Activated T-cell treated with anti-CD3 and anti-CD28 coated beads, Interleukin-2, amount 50 U/mL, for 24 hours (primary cell): Measurements from ENCODE around the gene ZNF14.
"Not testable (repeated sequence)": the region's sequence is repeated elsewhere in the genome, so short reads cannot be mapped to it uniquely, and the experiment has no call there.

Experiments used
- DNase-seq: peaks from one replicate; pipeline ENCODE4 v3.0.0-alpha.2; 2020
- H3K27ac Mint-ChIP-seq: 2 replicates; pipeline ENCODE4 v1.8.0; 2020; ENCODE audit warnings: mild to moderate bottlenecking, mixed read lengths
- H3K27me3 Mint-ChIP-seq: 2 replicates; pipeline ENCODE4 v1.8.0; 2020; ENCODE audit warnings: mixed read lengths
- H3K36me3 Mint-ChIP-seq: 2 replicates; pipeline ENCODE4 v1.8.0; 2020; ENCODE audit warnings: low read depth, mixed read lengths
- H3K4me1 Mint-ChIP-seq: 2 replicates; pipeline ENCODE4 v1.8.0; 2020; ENCODE audit warnings: low read depth, mixed read lengths
- H3K4me3 Mint-ChIP-seq: 2 replicates; pipeline ENCODE4 v1.8.0; 2020; ENCODE audit warnings: mild to moderate bottlenecking, moderate library complexity, mixed read lengths
- H3K9me3 Mint-ChIP-seq: 2 replicates; pipeline ENCODE4 v1.8.0; 2020; ENCODE audit warnings: mixed read lengths

The ZNF14 gene

DNA sequence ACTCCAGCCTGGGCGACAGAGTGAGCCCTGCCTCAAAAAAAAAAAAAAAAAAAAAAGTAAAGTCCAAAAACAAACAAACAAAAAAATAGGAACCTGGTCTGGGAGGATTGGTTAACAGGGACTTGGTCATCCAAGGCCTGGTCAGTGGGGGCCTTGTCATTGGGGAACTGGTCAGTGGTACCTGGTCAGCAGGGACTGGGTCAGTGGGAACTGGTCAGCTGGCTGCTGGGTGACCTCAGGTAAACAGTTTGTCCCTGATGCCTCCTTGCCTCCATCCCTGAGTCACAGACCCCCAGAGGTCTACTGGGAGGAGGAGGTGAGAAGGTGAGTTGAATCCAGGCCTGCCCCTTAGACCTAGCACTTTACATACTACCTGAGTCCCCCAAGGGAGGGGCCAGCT is 5.7 kb upstream of the ZNF14 start:
- Mint-ChIP-seq H3K27ac (no peak overlapping the region), H3K9me3 (no peaks in the 10 kb centered on the region), H3K27me3 (no peaks in the 10 kb centered on the region), H3K36me3 (no peaks in the 10 kb centered on the region), H3K4me1 (peaks cover 3% of the 10 kb centered on the region), H3K4me3 (no peak overlapping the region)
- no peak for DNase-seq

DNA sequence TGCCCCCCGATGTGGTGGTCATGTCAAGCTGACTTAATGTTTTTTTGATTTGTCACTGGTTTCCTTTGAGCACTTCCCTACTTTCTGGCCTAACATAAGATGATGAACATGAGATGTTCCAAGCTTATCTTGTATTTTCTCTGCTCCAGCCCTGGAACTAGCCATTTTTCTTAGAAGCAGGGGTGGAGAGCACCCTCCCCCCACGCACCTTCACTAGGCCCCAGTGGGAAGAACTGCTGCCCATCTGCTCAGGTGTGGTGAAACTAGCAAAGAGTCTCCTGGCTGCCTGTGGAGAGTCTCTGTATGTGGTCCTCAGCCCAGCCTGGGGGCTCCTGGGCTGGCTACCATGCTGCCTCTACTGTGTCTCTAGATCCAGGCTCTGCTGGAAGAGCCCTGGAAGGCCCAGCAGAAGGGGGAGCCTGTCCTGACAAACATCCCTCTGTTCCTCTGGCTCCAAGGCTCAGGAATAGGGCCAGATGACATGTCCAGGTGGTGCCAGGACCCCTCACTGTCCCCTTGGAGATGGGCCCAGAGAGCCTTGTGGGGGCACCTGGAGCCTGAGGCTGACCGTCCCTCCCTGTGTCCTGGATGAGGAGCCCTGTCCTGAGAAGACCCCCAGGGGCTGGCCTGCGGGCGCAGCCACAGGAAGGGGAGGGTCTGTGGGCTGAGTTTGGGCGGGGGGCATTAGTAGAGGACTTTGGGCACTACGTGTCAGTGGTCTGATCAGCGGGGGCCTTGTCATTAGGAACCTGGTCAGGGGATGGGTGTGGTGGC is 4.8 kb upstream of the ZNF14 start:
- Mint-ChIP-seq H3K36me3 (peaks cover 6% of the 10 kb centered on the region), H3K4me3 (no peak overlapping the region), H3K27ac (no peak overlapping the region), H3K27me3 (no peaks in the 10 kb centered on the region), H3K9me3 (no peaks in the 10 kb centered on the region), H3K4me1 (peaks cover 10% of the 10 kb centered on the region)
- DNase-seq: no peak

- H3K9me3 Mint-ChIP-seq: peaks cover 68% of the 10 kb centered on the region
- H3K36me3 Mint-ChIP-seq: peaks cover 84% of the 10 kb centered on the region
- no peak for DNase-seq
- H3K4me1 Mint-ChIP-seq: peaks cover 5% of the 10 kb centered on the region
- H3K4me3 Mint-ChIP-seq: no peak overlapping the region
- no peak overlapping the region for H3K27ac Mint-ChIP-seq
- no peaks in the 10 kb centered on the region for H3K27me3 Mint-ChIP-seq
These were observed 11.0 kb downstream of the ZNF14 start for GRCh38 chr19:19721896-19722295.

DNA sequence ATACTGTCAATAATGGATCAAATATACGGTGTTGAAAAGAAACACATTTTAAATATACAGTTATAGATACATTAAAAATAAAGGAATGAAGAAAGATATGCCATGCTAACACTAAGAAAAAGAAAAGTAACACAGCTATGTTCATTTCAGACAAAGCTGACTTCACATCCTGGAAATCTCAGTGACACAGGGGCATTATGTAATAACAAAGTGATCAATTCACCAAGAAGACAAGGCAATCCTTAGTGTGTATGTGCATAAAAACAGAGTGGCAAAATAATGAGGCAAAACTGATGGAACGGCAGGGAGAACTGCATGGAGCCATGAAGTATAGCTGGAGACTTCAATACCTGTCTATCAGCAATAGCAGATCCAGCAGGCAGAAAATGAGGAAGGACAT is 13.1 kb downstream of the ZNF14 start:
- Mint-ChIP-seq H3K4me1 (peaks cover 5% of the 10 kb centered on the region), H3K4me3 (no peak overlapping the region), H3K36me3 (peaks cover 85% of the 10 kb centered on the region), H3K9me3 (peaks cover 68% of the 10 kb centered on the region), H3K27ac (no peak overlapping the region), H3K27me3 (no peaks in the 10 kb centered on the region)
- no peak for DNase-seq

DNA sequence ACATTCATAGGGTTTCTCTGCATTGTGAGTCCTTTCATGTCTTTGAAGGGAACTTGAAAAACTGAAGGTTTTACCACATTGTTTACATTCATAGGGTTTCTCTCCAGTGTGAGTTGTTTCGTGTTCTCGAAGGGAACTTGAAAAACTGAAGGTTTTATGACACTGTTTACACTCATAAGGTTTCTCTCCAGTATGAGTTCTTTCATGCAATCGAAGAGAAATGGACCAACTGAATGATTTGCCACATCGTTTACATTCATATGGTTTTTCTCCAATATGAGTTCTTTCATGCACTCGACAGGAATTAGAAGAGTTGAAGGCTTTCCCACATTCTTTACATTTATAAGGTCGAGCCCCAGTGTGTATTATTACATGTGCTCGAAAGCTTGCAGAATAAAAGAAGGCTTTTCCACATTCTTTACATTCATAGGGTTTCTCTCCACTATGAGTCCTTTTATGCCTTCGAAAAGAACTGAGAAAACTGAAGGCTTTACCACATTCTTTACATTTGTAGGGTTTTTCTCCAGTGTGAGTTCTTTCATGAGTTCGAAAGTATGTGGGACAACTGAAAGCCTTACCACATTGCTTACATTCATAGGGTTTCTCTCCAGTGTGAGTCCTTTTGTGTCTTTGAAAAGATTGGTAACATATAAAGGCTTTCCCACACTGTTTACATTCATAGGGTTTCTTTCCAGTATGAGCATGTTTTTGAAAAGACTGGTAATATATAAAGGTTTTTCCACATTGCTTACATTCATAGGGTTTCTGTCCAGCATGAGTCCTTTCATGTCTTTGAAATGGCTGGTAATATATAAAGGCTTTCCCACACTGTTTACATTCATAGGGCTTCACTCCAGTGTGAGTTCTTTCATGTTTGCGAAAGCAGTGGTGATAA is 20.7 kb downstream of the ZNF14 start:
- H3K36me3 Mint-ChIP-seq: peaks cover 98% of the 10 kb centered on the region

DNA sequence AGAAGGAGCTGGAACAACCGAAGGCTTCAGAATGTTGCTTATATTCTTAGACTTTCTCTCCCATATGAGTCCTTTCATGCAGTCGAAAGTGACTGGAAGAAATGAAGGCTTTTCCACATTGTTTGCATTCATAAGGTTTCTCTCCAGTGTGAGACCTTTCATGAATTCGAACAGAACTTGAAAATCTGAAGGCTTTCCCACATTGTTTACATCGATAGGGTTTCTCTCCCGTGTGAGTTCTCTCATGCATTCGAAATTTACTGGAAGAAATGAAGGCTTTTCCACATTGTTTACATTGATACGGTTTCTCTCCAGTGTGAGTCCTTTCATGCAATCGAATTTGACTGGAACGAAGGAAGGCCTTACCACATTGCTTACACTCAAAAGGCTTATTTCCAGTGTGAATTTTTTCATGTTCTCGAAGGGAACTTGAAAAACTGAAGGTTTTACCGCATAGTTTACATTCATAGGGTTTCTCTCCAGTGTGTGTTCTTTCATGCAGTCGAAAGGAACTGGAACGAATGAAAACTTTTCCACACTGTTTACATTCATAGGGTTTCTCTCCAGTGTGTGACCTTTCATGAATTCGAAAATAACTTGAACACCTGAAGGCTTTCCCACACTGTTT is 21.5 kb downstream of the ZNF14 start:
- Mint-ChIP-seq H3K4me3 (no peak overlapping the region), H3K4me1 (no peaks in the 10 kb centered on the region), H3K27me3 (no peaks in the 10 kb centered on the region), H3K27ac (no peak overlapping the region), H3K9me3 (peaks cover 65% of the 10 kb centered on the region), H3K36me3 (peaks cover 98% of the 10 kb centered on the region)
- no peak for DNase-seq

More for the DNA sequence above, 20.7 kb downstream of the ZNF14 start:
- Mint-ChIP-seq H3K27ac (no peak overlapping the region), H3K4me1 (no peaks in the 10 kb centered on the region), H3K27me3 (no peaks in the 10 kb centered on the region), H3K4me3 (no peak overlapping the region), H3K9me3 (peaks cover 66% of the 10 kb centered on the region)
- DNase-seq: no peak

DNA sequence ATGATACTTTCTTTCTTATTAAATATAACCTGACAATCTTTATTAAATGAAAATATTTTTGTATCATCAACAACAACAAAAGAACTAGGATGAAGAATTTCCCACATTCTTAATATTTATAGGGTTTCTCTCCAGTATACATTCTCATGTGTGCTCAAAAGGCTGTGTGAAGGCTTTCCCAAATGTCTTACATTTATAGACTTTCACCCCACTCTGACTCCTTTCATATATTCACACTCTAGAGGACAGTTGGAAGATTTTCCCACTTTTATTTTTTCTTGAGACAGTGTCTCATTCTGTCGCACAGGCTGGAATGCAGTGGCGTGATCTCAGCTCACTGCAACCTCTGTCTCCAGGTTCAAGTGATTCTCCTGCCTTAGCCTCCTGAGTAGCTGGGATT is 22.4 kb downstream of the ZNF14 start:
- Mint-ChIP-seq H3K36me3 (peaks cover 95% of the 10 kb centered on the region), H3K27ac (no peak overlapping the region), H3K27me3 (no peaks in the 10 kb centered on the region), H3K4me1 (no peaks in the 10 kb centered on the region), H3K4me3 (no peak overlapping the region), H3K9me3 (peaks cover 65% of the 10 kb centered on the region)
- no peak for DNase-seq

DNA sequence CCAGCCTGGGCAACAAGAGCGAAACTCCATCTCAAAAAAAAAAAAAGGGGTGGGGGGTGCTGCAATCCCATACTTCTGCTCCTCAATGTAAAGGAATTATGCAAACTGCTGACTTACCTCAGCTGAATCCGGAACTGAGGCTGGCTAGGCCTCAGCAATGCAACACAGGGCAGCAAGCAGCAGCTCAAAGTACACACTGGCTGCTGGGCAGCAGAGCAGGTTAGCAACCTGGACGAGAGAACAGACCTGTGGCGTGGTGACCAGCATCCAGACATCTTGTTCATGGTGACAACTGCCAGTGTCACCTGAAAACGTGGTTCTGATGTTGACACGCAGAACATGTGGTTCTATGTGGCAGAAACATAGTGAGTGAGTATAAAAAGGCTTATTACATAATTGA is 28.1 kb downstream of the ZNF14 start:
- Mint-ChIP-seq H3K36me3 (peaks cover 73% of the 10 kb centered on the region), H3K4me3 (no peak overlapping the region), H3K4me1 (no peaks in the 10 kb centered on the region), H3K27me3 (no peaks in the 10 kb centered on the region), H3K27ac (no peak overlapping the region), H3K9me3 (peaks cover 65% of the 10 kb centered on the region)
- DNase-seq: no peak

DNA sequence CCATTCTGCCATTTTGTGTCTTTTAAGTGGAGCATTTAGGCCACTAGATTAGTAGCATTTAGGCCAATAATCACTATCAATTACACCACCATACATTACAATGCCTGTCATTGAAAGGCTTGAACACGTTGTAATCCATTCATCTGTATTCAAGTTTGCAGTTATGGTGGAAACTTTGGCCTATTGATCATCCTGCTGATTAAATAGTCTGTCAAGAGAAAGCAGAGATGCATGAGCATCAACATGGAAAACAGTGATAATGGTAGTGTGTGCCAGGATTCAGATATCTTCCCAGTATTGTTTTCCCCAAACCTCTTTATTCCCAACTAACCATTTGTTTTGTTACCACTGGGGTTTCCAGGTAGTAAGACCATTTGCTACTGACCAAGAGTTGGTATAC is 32.4 kb downstream of the ZNF14 start:
- H3K36me3 Mint-ChIP-seq: peaks cover 36% of the 10 kb centered on the region

DNA sequence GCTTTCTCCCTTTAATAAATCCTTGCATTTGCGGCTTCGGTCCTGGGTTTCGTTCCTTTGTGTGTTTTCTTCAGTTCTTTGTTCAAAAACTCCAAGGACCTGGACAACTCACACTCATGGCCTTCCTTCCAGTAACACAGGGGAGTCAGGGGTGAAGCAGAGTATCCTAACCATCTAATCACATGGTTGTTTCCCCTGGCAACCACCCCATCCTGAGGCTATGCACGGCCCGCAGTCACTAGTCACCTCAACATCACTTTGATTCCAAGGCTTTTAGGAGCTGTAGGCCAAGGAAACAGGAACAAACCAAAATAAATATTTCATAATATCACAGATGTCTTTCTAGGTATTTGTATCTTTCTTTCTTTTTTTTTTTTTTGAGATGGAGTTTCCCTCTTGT is 35.3 kb downstream of the ZNF14 start:
- no peaks in the 10 kb centered on the region for H3K27me3 Mint-ChIP-seq
- H3K4me1 Mint-ChIP-seq: no peaks in the 10 kb centered on the region
- peaks cover 17% of the 10 kb centered on the region for H3K36me3 Mint-ChIP-seq
- no peak for DNase-seq
- H3K9me3 Mint-ChIP-seq: peaks cover 29% of the 10 kb centered on the region
- no peak overlapping the region for H3K27ac Mint-ChIP-seq
- no peak overlapping the region for H3K4me3 Mint-ChIP-seq

More for the DNA sequence above, 32.4 kb downstream of the ZNF14 start:
- peaks cover 41% of the 10 kb centered on the region for H3K9me3 Mint-ChIP-seq
- not testable (repeated sequence) for DNase-seq, H3K27ac Mint-ChIP-seq, H3K27me3 Mint-ChIP-seq, H3K4me1 Mint-ChIP-seq, H3K4me3 Mint-ChIP-seq

DNA sequence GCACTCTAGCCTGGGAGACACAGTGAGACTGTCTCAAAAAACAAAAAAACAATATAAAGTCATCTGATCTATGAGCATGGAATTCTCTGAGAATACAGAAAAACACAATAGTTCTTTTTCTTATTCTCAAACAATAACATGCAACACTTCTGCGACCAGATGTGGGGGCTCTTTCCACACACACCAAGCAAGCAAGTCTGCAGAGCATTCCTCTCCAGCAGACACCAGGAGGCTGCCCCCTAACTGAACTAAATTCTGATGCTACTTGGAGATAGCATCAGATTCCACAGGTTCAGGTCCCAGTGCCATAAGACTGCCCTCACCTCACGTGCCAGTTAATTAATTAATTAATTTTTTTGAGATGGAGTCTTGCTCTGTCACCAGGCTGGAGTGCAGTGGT is 36.5 kb downstream of the ZNF14 start:
- H3K27me3 Mint-ChIP-seq: no peaks in the 10 kb centered on the region
- no peak overlapping the region for H3K4me3 Mint-ChIP-seq
- DNase-seq: no peak
- no peaks in the 10 kb centered on the region for H3K4me1 Mint-ChIP-seq
- peaks cover 29% of the 10 kb centered on the region for H3K9me3 Mint-ChIP-seq
- H3K36me3 Mint-ChIP-seq: peaks cover 24% of the 10 kb centered on the region
- H3K27ac Mint-ChIP-seq: no peak overlapping the region

DNA sequence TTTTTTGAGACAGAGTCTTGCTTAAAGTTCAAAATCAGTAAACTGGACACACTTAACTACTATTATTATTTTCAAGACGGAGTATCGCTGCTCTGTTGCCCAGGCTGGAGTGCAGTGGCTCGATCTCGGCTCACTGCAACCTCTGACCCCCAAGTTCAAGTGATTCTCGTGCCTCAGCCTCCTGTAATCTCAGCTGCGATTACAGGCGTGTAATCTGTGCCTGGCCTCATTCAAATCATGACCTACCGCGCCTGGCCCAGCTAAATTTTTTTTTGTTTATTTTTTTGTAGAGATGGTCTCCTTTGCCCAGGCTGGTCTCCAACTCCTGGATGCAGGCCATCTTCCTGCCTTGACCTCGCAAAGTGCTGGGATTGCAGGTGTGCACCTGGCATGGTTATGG is 41.2 kb downstream of the ZNF14 start:
- Mint-ChIP-seq H3K36me3 (peaks cover 28% of the 10 kb centered on the region), H3K27ac (no peak overlapping the region), H3K9me3 (peaks cover 14% of the 10 kb centered on the region), H3K27me3 (no peaks in the 10 kb centered on the region), H3K4me1 (no peaks in the 10 kb centered on the region), H3K4me3 (no peak overlapping the region)
- DNase-seq: no peak

DNA sequence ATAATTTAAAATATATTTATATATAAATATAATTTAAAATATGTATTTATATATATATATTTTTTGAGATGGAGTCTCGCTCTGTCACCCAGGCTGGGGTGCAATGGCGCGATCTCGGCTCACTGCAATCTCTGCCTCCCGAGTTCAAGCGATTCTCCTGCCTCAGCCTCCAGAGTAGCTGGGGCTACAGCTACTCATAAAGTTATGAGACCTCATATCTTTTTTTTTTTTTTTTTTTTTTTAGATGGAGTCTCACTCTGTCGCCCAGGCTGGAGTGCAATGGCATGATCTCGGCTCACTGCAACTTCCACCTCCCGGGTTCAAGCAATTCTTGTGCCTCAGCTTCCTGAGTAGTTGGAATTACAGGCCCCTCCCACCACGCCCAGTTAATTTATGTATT is 43.9 kb downstream of the ZNF14 start:
- DNase-seq, H3K4me1 Mint-ChIP-seq, H3K4me3 Mint-ChIP-seq, H3K27me3 Mint-ChIP-seq, H3K27ac Mint-ChIP-seq: not testable (repeated sequence)
- Mint-ChIP-seq H3K36me3 (peaks cover 48% of the 10 kb centered on the region), H3K9me3 (peaks cover 18% of the 10 kb centered on the region)

- Mint-ChIP-seq H3K27ac (no peak overlapping the region), H3K27me3 (no peaks in the 10 kb centered on the region), H3K9me3 (peaks cover 29% of the 10 kb centered on the region), H3K4me1 (no peaks in the 10 kb centered on the region), H3K36me3 (peaks cover 62% of the 10 kb centered on the region), H3K4me3 (no peak overlapping the region)
- DNase-seq: no peak
These were observed 45.8 kb downstream of the ZNF14 start for GRCh38 chr19:19687090-19687489.

DNA sequence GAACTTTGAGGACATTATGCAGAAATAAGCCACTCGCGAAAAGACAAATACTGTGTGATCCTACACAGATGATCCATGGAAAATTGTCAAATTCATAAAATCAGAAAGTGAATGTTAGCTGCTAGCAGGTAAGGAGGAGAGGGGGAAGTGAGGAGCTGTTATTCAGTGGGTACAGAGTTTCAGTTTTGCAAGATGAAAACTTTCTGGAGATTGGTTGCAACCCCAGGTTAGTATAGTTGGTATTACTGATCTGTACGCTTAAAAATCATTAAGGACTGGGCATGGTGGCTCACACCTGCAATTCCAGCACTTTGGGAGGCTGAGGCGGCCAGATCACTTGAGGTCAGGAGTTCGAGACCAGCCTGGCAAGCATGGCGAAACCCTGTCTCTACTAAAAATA is 46.3 kb downstream of the ZNF14 start:
- Mint-ChIP-seq H3K4me1 (no peaks in the 10 kb centered on the region), H3K27ac (no peak overlapping the region), H3K36me3 (peaks cover 63% of the 10 kb centered on the region), H3K4me3 (no peak overlapping the region), H3K27me3 (no peaks in the 10 kb centered on the region), H3K9me3 (peaks cover 29% of the 10 kb centered on the region)
- no peak for DNase-seq
